Stimulated activated naive CD4-positive, alpha-beta T cell treated with Interleukin-2 at 50 U/mL for 16 hours (primary cell): Measurements from ENCODE around the gene TSACC.

Source experiments
- DNase-seq: peaks from one replicate; lab custom pipeline; 2025; lab: John Stamatoyannopoulos, UW

The TSACC gene

DNA sequence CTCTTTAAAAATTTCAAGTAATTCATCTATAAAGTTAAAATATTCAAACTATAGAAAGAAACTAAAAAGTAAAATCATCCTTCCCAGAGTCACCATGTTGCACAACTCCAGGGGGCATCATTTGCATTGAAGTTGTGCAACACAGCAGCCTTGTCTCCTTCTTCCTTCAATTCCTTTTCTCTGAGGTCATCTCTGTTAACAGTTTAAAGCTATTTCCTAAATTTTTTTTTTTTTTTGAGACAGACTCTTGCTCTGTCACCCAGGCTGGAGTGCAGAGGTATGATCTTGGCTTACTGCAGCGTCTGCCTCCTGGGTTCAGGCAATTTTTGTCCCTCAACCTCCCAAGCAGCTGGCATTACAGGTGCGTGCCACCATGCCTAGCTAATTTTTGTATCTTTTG is 37.8 kb downstream of the TSACC start:
- no peak for DNase-seq

DNA sequence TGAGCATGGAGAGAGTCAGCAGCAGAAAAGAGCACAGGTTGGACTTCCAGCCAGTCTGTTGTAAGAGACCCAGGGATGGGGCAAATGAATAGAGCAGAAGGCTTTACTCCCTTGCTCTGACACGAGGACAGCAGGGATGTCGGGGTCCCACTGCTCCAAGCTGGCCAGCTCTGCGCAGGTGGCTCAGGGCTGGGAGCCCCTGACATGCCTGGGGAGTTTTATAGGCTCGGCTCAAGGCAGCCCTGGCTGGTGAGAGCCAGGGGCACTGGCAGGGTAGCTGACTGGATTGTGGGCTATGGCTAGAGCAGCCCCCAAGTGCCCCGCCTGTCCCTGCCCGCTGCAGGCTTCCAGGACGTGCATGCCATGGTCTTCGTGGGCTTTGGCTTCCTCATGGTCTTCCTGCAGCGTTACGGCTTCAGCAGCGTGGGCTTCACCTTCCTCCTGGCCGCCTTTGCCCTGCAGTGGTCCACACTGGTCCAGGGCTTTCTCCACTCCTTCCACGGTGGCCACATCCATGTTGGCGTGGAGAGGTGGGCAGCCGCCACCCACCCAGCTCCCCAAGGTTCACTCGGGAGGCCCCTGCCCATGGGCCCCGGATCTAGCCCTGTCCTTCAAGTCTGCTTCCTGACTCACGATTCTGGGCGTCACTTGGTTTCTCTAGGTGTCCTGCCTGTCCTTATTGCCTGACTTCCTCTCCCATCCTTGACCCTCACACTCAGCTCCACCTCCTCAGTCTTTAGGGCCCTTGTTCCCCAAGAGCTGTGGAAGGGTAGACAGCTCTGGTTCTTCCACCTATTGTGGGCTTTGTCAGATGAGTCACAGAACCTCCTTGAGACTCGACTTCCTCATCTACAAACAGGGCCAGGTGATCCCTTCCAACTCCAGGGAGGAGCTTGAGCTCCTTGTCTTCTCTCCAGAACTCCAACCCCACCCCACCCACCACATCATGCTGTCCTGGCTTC is 38.9 kb downstream of the TSACC start:
- DNase-seq = no peak

DNA sequence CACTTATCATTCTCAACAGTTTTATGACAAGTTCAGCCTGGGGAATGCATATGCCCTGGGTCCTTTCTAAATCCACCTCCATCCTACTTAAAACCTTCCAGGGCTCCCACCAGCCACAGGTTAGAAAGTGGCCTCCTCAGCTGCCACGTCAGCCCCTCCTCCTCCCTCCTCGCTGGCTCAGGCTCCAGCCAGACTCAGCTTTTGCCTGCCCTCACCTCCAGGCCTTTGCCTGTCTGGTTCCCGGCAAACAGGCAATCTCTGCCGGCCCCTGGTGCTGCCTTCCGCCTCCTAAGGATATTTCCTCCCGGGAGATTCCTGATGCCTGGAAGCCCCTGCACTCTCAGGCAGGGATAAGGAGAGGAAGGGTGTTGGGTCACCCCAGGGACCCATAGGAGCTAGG is 40.2 kb downstream of the TSACC start:
- DNase-seq = no peak

DNA sequence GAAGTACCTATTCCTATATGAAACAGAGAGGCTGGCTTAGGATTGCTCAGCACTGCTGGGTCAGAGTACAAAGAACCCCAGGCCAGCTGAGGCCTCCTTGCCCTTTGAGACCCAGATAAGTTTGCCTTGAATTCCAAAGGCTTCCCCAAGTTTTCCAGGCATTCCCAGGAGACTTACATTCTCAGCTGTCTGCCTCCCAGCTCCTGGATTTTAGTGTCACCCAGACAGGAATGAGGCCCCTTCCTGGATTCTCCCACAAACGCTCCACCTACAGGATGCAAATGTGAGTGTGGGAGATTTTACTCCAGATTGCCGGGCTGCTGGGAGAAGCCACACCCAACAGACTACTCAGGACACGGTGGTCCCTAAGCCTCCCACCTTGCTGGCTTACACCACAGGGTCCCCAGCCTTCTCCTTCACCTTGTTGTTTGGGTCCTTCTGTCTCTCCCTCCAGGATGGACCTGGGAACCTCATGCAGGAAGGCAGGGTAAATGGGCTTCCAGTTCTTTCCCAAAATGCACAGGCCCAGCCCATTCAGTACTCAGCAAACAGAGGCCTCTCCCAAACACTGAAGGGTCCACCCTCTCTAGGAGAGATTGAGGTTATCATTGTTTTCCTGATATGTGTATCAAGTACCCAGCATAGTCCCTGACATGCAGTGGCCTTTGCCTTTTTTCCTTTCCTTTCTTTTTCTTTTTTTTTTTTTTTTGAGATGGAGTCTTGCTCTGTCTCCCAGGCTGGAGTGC is 41.3 kb downstream of the TSACC start:
- no peak for DNase-seq

DNA sequence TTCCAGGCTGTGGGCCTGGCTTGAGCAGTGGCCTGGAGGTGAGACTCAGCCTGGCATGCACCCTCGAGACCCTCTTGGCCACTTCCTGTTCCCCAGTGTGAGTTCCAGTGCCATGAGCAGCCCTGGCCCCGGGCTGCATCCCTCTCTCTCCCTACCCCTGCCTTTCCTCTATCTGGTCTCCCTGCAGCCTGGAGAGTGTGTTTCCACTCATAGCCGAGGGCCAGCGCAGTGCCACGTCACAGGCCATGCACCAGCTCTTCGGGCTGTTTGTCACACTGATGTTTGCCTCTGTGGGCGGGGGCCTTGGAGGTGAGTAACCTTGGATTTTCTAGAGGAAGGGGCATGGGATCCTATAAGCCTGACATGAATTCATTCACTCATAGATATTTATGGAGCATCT is 44.2 kb downstream of the TSACC start:
- no peak for DNase-seq

DNA sequence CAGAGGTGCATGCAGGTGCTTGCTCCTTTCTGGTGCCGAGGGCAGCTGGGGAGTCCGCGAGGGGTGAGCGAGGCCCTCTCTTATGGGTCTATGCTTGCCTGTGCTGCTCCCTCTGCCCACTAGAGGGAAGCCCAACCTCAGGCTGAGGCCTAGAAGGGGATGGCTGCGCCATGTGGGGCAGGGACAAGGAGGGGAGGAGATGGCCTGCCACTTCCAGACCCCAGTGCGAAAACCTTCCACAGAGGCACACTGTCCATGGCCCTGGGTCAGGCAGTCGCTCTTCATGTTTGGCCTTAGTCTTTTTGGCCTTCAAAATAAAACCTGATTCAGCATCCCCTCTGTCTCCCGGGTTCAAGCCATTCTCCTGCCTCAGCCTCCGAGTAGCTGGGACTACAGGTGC is 44.7 kb downstream of the TSACC start:
- peak; percentile 44 for DNase-seq

DNA sequence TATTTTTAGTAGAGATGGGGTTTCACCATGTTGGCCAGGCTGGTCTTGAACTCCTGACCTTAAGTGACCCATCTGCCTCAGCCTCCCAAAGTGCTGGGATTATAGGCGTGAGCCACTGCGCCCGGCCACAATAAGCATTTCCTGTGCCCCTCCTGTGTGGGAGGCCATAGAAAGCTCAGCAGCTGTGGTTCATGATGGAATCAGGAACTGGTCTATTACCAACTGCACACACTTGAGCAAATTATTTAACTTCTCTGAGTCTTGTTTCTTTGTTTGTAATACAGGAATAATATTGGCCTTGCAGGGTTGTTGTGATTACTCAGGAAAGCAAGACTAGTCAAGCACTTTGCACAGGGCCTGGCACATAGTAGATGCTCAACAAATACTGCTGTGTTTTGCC is 45.7 kb downstream of the TSACC start:
- no peak for DNase-seq

DNA sequence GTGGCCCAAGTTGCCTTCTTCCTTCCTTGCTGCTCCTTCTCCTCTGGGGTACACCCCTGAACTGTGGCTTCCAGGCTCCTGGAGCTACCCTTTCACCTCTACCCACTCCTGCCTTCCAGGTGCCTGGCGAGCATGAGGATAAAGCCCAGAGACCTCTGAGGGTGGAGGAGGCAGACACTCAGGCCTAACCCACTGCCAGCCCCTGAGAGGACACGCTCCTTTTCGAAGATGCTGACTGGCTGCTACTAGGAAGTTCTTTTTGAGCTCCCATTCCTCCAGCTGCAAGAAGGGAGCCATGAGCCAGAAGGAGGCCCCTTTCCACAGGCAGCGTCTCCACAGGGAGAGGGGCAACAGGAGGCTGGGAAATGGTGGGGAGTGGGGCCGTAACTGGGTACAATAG is 46.3 kb downstream of the TSACC start:
- DNase-seq = no peak

DNA sequence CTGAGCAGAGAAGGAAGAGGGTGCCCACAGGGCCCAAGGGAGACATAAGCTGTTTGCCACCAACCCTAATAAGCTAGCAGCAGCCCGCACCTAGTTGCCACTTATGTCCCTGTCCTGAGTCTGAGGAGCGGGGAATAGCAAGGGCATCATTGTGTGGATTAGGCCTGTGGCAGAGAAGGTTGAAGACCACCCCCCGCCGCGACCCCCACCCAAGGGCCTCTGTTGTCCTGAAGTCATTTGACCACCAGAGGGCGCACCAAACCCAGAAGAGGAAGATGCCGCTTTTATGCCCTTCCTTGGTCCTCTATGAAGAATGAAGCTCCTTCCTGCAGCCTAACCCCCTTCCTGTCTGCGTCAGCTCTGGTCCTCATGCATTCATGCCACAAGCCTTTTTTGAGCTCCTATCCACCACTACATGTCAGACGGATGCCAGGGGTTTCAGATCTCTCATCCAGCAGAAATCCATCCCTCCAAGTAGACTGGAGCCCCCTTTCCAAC is 47.3 kb downstream of the TSACC start:
- DNase-seq = peak; percentile 68

DNA sequence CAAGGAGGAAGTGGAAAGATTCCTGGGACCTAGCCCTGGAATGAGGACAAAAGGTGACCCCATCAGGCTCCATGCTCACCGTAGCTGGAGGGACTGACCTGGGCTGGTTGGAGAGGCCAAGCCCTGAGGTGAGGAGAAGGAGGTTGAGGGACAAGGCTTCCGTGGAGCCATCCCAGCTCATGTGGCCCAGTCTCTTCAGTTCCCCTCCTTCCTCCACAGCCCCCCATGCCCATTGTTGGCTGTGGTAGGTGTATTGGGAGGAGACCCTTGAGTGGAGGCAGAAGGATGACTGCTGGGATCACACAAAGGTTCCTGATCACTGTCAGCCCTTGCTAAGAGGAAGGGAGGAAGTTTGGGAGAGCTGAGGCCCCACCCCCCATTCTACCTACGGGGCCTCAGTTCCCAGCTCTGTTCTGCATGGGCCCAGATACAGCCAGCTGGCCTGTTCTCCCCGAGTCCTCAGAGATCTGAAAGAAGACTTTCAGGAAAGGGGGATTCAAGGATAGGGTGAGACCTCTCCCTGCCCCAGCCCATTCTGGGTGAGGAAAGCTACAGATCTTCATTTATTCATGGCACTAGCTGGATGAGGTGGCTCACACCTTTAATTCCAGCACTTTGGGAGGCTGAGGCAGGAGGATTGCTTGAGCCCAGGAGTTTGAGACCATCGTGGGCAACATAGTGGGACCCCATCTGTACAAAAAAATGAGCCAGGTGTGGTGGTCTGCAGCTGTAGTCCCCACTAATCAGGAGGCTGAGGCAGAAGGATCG is 48.0 kb downstream of the TSACC start:
- DNase-seq = no peak

DNA sequence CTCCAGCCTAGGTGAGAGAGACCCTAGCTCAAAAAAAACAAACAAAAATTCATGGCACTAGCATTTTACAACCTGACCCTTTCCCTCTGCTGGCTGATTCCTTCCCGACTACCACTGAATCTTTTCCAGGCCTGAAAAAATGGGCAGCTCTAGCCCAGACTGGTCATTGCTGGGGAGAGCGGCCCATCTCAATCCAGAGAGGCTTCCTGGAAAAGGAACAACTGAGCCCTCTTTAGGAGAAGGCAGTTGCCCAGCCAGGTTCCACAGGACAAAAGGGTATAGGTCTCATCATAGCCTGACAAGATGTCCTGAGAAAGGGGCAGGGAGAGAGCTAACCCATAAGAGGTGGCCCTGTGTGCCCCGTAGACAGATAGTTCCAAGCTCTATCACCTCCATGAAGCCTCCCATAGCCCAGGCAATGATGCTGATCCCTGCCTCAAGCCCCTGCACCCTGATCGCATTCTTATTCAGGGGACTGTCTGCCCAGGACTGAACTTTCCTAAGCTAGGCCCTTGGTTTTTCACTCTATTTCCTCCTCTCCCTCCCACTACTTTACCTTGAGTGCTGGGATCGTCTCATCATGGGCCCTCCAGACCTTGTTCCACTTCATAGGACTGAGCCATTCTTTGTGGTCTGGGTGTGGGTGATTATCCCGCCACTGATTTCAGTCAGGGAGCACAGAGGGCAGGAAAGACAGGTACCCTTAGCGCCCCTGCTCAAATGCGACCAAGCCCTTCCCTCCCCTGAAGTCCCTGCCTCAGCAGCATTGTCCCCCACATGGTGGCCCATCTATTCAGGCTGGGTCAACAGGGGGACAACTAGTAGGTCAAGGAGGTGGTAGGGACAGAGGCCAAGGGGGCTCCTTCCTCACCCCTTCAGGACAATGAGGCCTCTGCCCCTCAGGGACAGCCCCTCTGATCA is 48.9 kb downstream of the TSACC start:
- DNase-seq = no peak

DNA sequence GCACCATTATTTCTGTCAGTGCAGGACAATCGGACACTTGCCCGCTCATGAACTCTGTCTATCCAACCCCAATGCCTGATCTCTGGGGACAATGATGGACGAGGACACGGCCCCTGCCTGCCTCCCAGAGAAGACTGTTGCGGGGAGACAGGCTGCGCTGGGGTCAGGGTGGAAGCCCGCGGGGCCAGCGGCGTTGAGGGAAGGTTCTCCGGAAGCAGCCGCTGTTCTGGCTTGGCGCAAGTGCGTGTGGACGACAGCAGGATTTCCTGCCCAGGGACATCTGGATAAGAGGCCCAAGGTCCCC is 49.5 kb downstream of the TSACC start:
- DNase-seq = no peak

DNA sequence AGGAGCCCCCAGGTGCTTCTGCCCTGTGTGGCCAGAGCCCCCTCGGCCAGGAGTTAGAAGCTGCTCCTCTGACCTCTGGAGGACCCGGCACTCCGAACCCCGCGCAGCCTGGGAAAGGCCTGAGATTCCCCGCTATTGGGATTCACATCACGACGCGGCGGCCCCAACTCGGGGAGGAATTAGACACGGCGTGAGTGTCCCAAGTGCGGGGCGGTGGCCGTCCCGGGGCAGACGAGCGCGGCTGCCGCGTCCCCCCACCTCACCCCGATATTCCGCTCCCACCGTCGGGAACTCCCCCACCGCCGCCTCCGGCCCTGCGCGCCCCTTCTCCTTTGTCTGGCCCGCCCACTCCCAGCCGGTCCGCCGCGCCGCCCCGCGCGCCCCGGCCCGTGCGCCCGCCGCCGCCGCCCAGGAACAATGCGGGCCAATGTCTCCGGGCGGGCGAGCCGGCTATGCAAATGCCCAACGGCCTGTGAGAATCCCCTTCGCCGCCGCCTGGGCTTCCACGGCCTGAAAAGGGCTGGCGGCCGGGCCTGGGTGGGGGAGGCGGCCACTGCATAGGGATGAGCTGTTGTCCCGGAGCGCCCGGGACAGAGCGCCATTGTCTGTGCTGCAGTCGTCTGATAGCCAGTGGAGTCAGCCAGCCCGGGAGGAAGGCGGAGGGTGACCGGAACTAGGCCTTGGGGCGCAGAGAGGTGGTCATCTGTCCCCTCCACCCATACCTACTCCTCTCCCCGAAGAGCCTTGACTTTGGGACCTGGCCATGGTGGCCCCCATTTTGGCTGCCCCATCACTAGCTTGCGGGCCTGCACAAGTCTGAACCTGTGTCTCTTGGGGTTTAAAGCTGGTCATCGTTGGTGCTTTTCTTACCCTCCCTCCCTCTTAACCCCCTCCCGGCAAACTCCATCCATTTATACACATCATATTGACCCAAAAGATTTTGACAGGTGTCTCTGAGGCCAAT is 50.1 kb downstream of the TSACC start:
- no peak for DNase-seq

DNA sequence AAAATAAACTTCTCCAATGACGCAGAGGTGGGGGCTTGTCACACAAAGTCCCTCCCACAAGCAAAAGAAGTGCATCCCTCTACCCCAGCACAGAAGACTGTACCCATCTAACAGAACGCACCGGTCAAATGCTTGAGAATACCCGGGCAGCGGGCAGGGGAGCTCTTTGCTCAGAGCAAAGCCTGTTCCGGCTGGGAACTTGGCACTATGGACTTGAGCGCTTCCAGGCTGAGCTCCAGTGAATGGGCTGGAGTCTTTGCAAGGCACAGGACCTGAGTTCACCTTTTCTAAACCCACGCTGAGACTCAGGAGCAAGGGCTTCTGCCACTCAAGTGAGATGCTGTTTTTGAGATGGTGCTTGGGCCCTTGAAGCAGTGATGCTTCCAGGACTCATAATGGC is 51.0 kb downstream of the TSACC start:
- DNase-seq = no peak

DNA sequence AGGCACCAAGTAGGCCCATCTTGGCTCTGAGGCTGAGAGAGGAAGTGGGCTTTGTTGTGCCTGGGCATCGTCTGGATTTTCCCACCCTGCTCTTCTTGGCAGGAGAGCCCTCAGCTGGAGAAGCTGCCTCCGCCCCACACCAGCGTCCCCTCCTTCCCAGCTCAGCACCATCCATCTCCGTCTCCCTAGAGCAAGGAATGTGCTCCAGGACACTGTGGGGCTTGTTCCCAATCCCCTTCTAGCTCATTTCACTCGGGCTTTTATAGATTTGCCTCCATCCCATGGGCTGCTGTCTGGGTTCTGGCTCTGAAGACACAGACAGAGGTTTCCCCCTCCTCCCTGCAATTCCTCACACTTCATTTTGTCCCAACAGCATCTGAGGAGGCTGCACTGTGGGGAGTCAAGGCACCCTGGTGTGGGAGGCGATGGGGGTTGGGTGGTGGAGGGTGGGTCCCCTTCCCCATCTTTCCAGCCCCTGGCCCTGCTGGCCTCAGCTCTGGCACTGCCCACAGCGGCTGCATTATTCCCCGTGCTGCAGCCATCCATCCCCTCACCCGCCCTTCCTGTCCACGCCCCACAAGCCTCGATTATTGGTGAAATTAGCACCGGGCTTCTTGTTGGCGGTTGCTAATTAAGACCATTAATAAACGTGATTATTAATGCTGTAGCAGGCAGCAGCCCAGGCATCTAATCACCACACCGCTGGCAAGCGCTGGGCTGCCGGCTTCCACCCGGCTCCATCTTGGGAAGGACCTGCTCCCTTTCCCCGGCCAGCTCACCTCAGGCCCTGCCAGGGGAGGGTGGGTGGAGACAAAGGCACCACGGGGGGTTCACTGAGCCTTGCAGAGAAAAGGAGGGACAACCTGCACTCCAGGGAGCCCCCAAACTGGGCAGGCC is 52.4 kb downstream of the TSACC start:
- DNase-seq = no peak

DNA sequence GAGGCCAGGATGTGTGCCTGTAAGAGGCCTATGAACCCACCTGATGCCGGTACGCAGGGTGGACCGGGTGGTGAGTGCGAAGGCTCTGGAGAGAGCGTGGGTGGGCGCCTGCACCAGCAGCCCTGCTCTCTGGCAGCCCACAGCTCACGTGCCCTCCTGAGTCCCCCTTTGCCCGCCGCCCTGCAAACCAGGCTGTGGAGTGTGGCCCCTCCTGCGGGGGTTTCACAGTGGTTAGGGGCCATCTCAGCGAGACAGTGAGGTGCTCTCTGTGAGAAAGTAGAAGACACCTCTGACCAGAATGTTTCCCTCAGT is 53.0 kb downstream of the TSACC start:
- DNase-seq = no peak

DNA sequence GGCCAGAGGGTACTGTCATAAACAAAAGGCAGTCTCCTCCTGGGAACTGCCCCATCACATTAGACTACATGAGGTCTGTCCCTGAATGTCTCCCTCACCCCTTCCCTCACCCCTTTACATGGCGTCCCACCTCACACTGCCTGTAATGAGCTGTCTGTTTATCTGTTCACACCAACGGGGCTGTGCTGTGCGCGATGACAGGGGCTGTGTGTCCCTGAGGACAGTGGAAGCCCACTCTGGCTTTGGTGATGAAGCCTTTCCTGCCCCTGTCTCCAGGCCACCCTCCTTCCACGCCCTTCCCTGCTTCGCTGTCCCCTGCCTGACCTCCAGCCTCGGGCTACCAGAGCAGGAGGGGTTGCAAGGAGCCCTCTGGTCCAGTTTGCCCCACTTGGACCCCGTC is 53.4 kb downstream of the TSACC start:
- DNase-seq = no peak

DNA sequence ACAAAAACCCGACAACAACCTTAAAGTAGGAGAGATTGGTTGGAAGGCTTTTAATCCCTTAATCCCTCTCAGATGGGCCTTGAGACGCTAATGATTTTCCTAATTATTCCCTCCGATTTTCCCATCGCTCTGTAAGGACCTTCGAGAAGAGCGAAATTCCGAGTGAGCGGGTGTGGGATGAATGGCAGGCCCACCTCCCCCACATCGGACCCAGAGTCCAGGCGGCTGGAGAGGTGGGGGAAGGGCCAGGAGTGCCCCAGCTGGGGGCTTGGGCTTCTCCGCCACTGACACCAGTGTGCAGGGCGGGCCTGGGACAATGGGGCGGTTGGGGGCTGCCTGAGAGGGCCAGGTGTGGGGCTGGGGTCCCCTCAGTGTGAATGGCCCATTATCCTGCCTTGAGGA is 54.1 kb downstream of the TSACC start:
- DNase-seq = no peak

DNA sequence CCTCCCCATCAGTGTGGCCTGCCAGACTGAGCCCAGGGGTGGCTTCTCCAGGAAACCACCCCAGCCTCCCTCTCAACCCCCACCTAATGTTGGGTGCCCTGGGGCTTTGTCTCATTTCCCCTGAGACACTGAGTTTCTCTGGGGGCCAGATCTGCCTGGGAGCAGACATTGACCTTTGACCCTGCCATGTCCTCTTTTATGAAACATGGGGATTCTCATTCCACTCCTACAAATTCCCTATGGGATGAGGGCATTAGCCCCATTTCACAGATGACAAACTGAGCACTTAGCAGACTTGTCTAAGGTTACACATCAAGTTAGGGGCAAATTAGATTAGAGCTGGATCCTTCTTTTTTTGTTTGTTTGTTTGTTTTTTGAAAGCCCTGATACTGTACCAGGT is 54.8 kb downstream of the TSACC start:
- no peak for DNase-seq
